Body of pancreas (tissue), 4 donors: Measurements from ENCODE around the gene MLH1.

Experiments used
- CTCF ChIP-seq, 7 experiments: fragments of 450-650 bp in 4 of 7; fragments of 200-600 bp in 3 of 7; sonication (generic) in 3 of 7; IDR thresholded peaks; one replicate each; pipeline ENCODE4 v1.5.1; 2016 to 2019; ENCODE audit warnings: antibody characterized with exemption in 7 of 7
- POLR2A ChIP-seq, 3 donors: fragments of 450-650 bp; IDR thresholded peaks; one replicate each; pipeline ENCODE4 v1.6.1; 2016; ENCODE audit warnings: antibody characterized with exemption in 3 of 3, mild to moderate bottlenecking in 2 of 3

- TF ChIP-seq CTCF (IDR thresholded peaks at IDR 0.05) (no peak), POLR2A (IDR thresholded peaks at IDR 0.05) (no peak)
Observed at GRCh38 chr3:36957063-36957462, 36.3 kb upstream of the MLH1 start.
